CD4-positive, alpha-beta T cell treated with Interleukin-15 for 1 hour (primary cell): ENCODE measurements around the gene TEX13B.
A peak's percentile ranks its signal among the peaks of the same experiment; 100 is the strongest.
"Not testable (repeated sequence)": the region's sequence is repeated elsewhere in the genome, so short reads cannot be mapped to it uniquely, and the experiment has no call there.

Experiments used
- DNase-seq: peaks from one replicate; pipeline ENCODE4 v3.0.0-alpha.2; 2020

TEX13B gene

GRCh38 chrX:107982356-107982755 is at the start of gene TEX13B:
Gene TEX13B, minus strand, starts transcription at chrX:107982370. Its CDS starts 243 bp downstream, at chrX:107982127.
- DNase-seq = no peak

GRCh38 chrX:108029928-108030711 is 48.0 kb upstream of the TEX13B start:
- DNase-seq = no peak

- DNase-seq = no peak
Measured at GRCh38 chrX:108028854-108029253, 46.7 kb upstream of the TEX13B start.

GRCh38 chrX:108025954-108026600 is 43.9 kb upstream of the TEX13B start:
- DNase-seq = no peak

GRCh38 chrX:108025376-108025775 is 43.2 kb upstream of the TEX13B start:
- no peak for DNase-seq

- no peak for DNase-seq
Measured at GRCh38 chrX:108022491-108023089, 40.4 kb upstream of the TEX13B start.

GRCh38 chrX:108020631-108021030 is 38.5 kb upstream of the TEX13B start:
- DNase-seq = no peak

- no peak for DNase-seq
Measured at GRCh38 chrX:108019382-108019875, 37.3 kb upstream of the TEX13B start.

GRCh38 chrX:108018656-108019381 is 36.6 kb upstream of the TEX13B start:
- DNase-seq = peak; percentile 51

- no peak for DNase-seq
Measured at GRCh38 chrX:108001218-108001814, 19.1 kb upstream of the TEX13B start.

- DNase-seq = no peak
Measured at GRCh38 chrX:108000751-108001150, 18.6 kb upstream of the TEX13B start.

GRCh38 chrX:107996124-107996523 is 14.0 kb upstream of the TEX13B start:
- no peak for DNase-seq

- no peak for DNase-seq
Measured at GRCh38 chrX:107985033-107985432, 2.9 kb upstream of the TEX13B start.

- DNase-seq = no peak
Measured at GRCh38 chrX:107979534-107979933, 2.6 kb downstream of the TEX13B start.

GRCh38 chrX:107978707-107979307 is 3.4 kb downstream of the TEX13B start:
- DNase-seq = no peak

- no peak for DNase-seq
Measured at GRCh38 chrX:107978071-107978470, 4.1 kb downstream of the TEX13B start.

- no peak for DNase-seq
Measured at GRCh38 chrX:107971636-107972035, 10.5 kb downstream of the TEX13B start.

- DNase-seq = no peak
Measured at GRCh38 chrX:107970073-107970472, 12.1 kb downstream of the TEX13B start.

- no peak for DNase-seq
Measured at GRCh38 chrX:107968623-107969022, 13.5 kb downstream of the TEX13B start.

- not testable (repeated sequence) for DNase-seq
Measured at GRCh38 chrX:107955337-107955736, 26.8 kb downstream of the TEX13B start.

GRCh38 chrX:107940095-107940494 is 42.1 kb downstream of the TEX13B start:
- DNase-seq = no peak

GRCh38 chrX:107936434-107936730 is 45.8 kb downstream of the TEX13B start:
- no peak for DNase-seq
